SK-N-SH (cell line): ENCODE measurements around the gene RPS6KA2. TPM values are rescaled to one million over a fixed set of nuclear protein-coding genes. Genes with fewer than 3 reads are reported as not detected.

Experiments
- CTCF ChIA-PET: fragments of 300-600, 350-600 bp; formaldehyde crosslinking; extraction: SDS; loops from one replicate; lab custom pipeline; 2021; lab: Yijun Ruan, JAX
- POLR2A ChIA-PET: fragments of 350-600 bp; sonication (Branson Sonifier 250); formaldehyde crosslinking; extraction: SDS; loops from one replicate; lab custom pipeline; 2020; ENCODE audit warnings: antibody characterized with exemption, inconsistent platforms; lab: Yijun Ruan, JAX
- DNase-seq: peaks from one replicate; pipeline ENCODE4 v3.0.0; 2012
- H2AFZ ChIP-seq: fragments of 200-600 bp; sonication (generic); 2 replicates; pipeline ENCODE4 v1.8.1; 2016; ENCODE audit warnings: antibody characterized with exemption, mild to moderate bottlenecking, low read depth
- H3F3A ChIP-seq: fragments of 200-600 bp; sonication (generic); replicated peaks from 2 replicates; pipeline ENCODE3; 2016; ENCODE audit warnings: antibody characterized with exemption, mild to moderate bottlenecking; ENCODE audit not compliant: insufficient read depth
- H3K27ac ChIP-seq, 2 experiments: fragments of 200-500 bp in 1 of 2; fragments of 200-600 bp in 1 of 2; sonication (Bioruptor generic) in 1 of 2; sonication (generic), shearing (Covaris generic) in 1 of 2; 2 replicates each; pipeline versions ENCODE4 v1.5.1 to v1.6.1; 2014 to 2016; ENCODE audit warnings: low read depth in 2 of 2, inconsistent platforms in 1 of 2, low read length in 1 of 2, mild to moderate bottlenecking in 1 of 2, mixed read lengths in 1 of 2
- H3K27me3 ChIP-seq: fragments of 200-600 bp; sonication (generic), shearing (Covaris generic); 2 replicates; pipeline ENCODE4 v1.6.1; 2016; ENCODE audit warnings: mixed run types; ENCODE audit not compliant: insufficient read depth
- H3K36me3 ChIP-seq, 2 experiments: fragments of 200-500 bp in 1 of 2; fragments of 200-600 bp in 1 of 2; sonication (Bioruptor generic) in 1 of 2; sonication (generic) in 1 of 2; replicated peaks in 1 of 2; 2 replicates each; pipeline versions ENCODE3 to v1.5.1; 2014 to 2016; ENCODE audit warnings: low read length in 1 of 2, mild to moderate bottlenecking in 1 of 2; ENCODE audit not compliant: insufficient read depth in 2 of 2, control insufficient read depth in 1 of 2
- H3K4me1 ChIP-seq, 2 experiments: fragments of 200-500 bp in 1 of 2; fragments of 200-600 bp in 1 of 2; sonication (Bioruptor generic) in 1 of 2; sonication (generic), shearing (Covaris generic) in 1 of 2; 2 replicates each; pipeline versions ENCODE4 v1.5.1 to v1.6.1; 2014 to 2016; ENCODE audit warnings: low read depth in 1 of 2, low read length in 1 of 2, mixed run types in 1 of 2; ENCODE audit not compliant: insufficient read depth in 2 of 2, control insufficient read depth in 1 of 2
- H3K4me2 ChIP-seq: fragments of 200-600 bp; sonication (generic), shearing (Covaris generic); 2 replicates; pipeline ENCODE4 v1.6.1; 2017; ENCODE audit warnings: mixed run types
- H3K4me3 ChIP-seq, 2 experiments: fragments of 200-500 bp in 1 of 2; fragments of 200-600 bp in 1 of 2; sonication (Bioruptor generic) in 1 of 2; sonication (generic), shearing (Covaris generic) in 1 of 2; 2 replicates each; pipeline versions ENCODE4 v1.5.1 to v1.8.1; 2014 to 2016; ENCODE audit warnings: low read depth in 2 of 2, inconsistent platforms in 1 of 2, low read length in 1 of 2, mild to moderate bottlenecking in 1 of 2, mixed read lengths in 1 of 2, moderate library complexity in 1 of 2
- H3K79me2 ChIP-seq: fragments of 200-600 bp; sonication (generic); 2 replicates; pipeline ENCODE4 v1.8.1; 2017; ENCODE audit warnings: mild to moderate bottlenecking; ENCODE audit not compliant: insufficient read depth
- H3K9ac ChIP-seq: fragments of 200-600 bp; sonication (generic); 2 replicates; pipeline ENCODE4 v1.6.1; 2017; ENCODE audit warnings: mixed run types
- H3K9me2 ChIP-seq: fragments of 200-600 bp; sonication (generic); 2 replicates; pipeline ENCODE4 v1.6.1; 2017; ENCODE audit warnings: mixed run types
- H3K9me3 ChIP-seq: fragments of 200-600 bp; sonication (generic); 2 replicates; pipeline ENCODE4 v1.6.1; 2017; ENCODE audit warnings: mixed run types, mild to moderate bottlenecking, moderate library complexity
- H4K20me1 ChIP-seq: fragments of 200-600 bp; sonication (generic); 2 replicates; pipeline ENCODE4 v1.6.1; 2017; ENCODE audit warnings: mild to moderate bottlenecking, mixed run types; ENCODE audit not compliant: insufficient read depth
- CHD2 ChIP-seq: fragments of 150-350 bp; IDR thresholded peaks from 2 replicates; pipeline ENCODE4 v1.6.1; 2018; ENCODE audit warnings: low read length; ENCODE audit not compliant: partially characterized antibody
- ELF1 ChIP-seq: IDR thresholded peaks from 2 replicates; pipeline ENCODE4 v1.4.0; 2012
- FOSL2 ChIP-seq: IDR thresholded peaks from 2 replicates; pipeline ENCODE4 v1.4.0; 2012; ENCODE audit warnings: low read depth, mild to moderate bottlenecking, moderate library complexity, borderline replicate concordance
- FOXJ3 ChIP-seq: sonication (generic); formaldehyde crosslinking; IDR thresholded peaks from 2 replicates; pipeline ENCODE4 v1.5.1; 2020; ENCODE audit warnings: mild to moderate bottlenecking, missing genetic modification reagents
- FOXM1 ChIP-seq: IDR thresholded peaks from 2 replicates; pipeline ENCODE4 v1.4.0; 2012; ENCODE audit warnings: low read depth, mild to moderate bottlenecking
- GABPA ChIP-seq: IDR thresholded peaks from 2 replicates; pipeline ENCODE4 v1.4.0; 2012; ENCODE audit warnings: low read depth, mild to moderate bottlenecking
- GATA2 ChIP-seq: sonication (generic); formaldehyde crosslinking; IDR thresholded peaks from 2 replicates; pipeline ENCODE4 v1.5.0; 2020; ENCODE audit warnings: mild to moderate bottlenecking, missing genetic modification reagents
- NFIC ChIP-seq: IDR thresholded peaks from 2 replicates; pipeline ENCODE4 v1.4.0; 2012; ENCODE audit warnings: borderline replicate concordance
- NRF1 ChIP-seq: IDR thresholded peaks from 2 replicates; pipeline ENCODE4 v1.6.1; 2012; ENCODE audit warnings: low read depth, mild to moderate bottlenecking, low read length
- RCOR1 ChIP-seq: fragments of 150-350 bp; IDR thresholded peaks from 2 replicates; pipeline ENCODE4 v1.6.1; 2017; ENCODE audit warnings: antibody characterized with exemption, low read length
- RXRA ChIP-seq: IDR thresholded peaks from 2 replicates; pipeline ENCODE4 v1.4.0; 2012; ENCODE audit warnings: low read depth, mild to moderate bottlenecking, borderline replicate concordance
- TEAD4 ChIP-seq: IDR thresholded peaks from 2 replicates; pipeline ENCODE4 v1.4.0; 2012; ENCODE audit warnings: mild to moderate bottlenecking, borderline replicate concordance; ENCODE audit not compliant: insufficient read depth
- WGBS: methylation state at CpG from one replicate; pipeline ENCODE4 v1.1.6; 2017; ENCODE audit warnings: low lambda C conversion rate; 5-methylcytosine and 5-hydroxymethylcytosine counted together
- polyA plus RNA-seq, 3 experiments: library from polyadenylated mRNA; depleted of rRNA; stranded (reverse); fragments of >200 nt; gene quantifications; 2 replicates each; pipeline ENCODE4 v1.2.3, GENCODE V29; 2012
- TF ChIP-seq, protein P1 (sequence below): IDR thresholded peaks from 2 replicates; pipeline ENCODE4 v1.4.0; 2012; ENCODE audit warnings: low read depth, borderline replicate concordance
- TF ChIP-seq, protein P2 (sequence below): IDR thresholded peaks from 2 replicates; pipeline ENCODE4 v1.4.0; 2012; ENCODE audit warnings: low read depth, borderline replicate concordance
- TF ChIP-seq, protein P3 (sequence below): IDR thresholded peaks from 2 replicates; pipeline ENCODE4 v1.6.1; 2012; ENCODE audit warnings: mild to moderate bottlenecking, low read depth, low read length, moderate library complexity
- TF ChIP-seq, protein P4 (sequence below): IDR thresholded peaks from 2 replicates; pipeline ENCODE4; 2012
- TF ChIP-seq, protein P5 (sequence below): fragments of 150-350 bp; IDR thresholded peaks from 2 replicates; pipeline ENCODE4 v1.6.1; 2017; ENCODE audit warnings: antibody characterized with exemption, low read length, low read depth, borderline replicate concordance

The RPS6KA2 gene
- polyA plus RNA-seq, 1 of the 3 experiments (the other 2 are of a cell fraction): 59.5 TPM

DNA sequence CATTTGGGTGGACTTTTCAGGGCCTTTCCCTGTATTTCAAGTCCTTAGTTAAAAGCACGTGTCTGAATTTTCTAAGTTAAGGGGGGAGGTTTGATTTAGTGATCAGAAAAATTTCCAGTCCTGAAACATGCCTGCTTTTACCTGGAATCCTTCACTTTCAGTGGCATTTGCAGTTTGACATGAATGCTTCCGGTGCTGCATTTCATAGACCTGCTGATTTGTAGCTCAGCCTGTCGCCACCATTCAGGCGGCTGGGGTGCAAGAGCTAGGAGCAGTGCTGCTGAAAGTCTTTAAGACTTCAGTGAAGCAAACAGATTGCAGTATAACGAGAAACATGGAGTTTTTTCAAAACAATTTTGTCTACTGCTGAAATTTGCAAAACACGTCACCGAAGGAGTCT lies 14.0 kb downstream of the RPS6KA2 start:
- no peaks in the 10 kb centered on the region for H3K9me2 ChIP-seq
- H3K4me3 ChIP-seq: no peak overlapping the region
- H3K36me3 ChIP-seq: peaks cover 26 to 32% of the 10 kb centered on the region in 2 experiments
- no peak overlapping the region for H3K4me2 ChIP-seq
- ChIA-PET POLR2A (no interaction called here), CTCF (interaction anchor here (0.6 to 2.1 kb wide), 6 partner anchors 9 to 178 kb away, joined by 3 to 7 read pairs (median 4); no protein-coding TSS in a partner anchor)
- H2AFZ ChIP-seq: no peak overlapping the region
- no peak overlapping the region for H3K9ac ChIP-seq
- no peaks in the 10 kb centered on the region for H3K27me3 ChIP-seq
- H3F3A ChIP-seq: peaks cover 5% of the 10 kb centered on the region
- TF ChIP-seq RXRA: no peak
- TF ChIP-seq RCOR1: no peak
- TF ChIP-seq ELF1: no peak
- TF ChIP-seq, protein P1, sequence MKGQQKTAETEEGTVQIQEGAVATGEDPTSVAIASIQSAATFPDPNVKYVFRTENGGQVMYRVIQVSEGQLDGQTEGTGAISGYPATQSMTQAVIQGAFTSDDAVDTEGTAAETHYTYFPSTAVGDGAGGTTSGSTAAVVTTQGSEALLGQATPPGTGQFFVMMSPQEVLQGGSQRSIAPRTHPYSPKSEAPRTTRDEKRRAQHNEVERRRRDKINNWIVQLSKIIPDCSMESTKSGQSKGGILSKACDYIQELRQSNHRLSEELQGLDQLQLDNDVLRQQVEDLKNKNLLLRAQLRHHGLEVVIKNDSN: no peak
- no peak for TF ChIP-seq GATA2 (CRISPR knock-in tag)
- no peak for TF ChIP-seq FOXM1
- TF ChIP-seq, protein P2, sequence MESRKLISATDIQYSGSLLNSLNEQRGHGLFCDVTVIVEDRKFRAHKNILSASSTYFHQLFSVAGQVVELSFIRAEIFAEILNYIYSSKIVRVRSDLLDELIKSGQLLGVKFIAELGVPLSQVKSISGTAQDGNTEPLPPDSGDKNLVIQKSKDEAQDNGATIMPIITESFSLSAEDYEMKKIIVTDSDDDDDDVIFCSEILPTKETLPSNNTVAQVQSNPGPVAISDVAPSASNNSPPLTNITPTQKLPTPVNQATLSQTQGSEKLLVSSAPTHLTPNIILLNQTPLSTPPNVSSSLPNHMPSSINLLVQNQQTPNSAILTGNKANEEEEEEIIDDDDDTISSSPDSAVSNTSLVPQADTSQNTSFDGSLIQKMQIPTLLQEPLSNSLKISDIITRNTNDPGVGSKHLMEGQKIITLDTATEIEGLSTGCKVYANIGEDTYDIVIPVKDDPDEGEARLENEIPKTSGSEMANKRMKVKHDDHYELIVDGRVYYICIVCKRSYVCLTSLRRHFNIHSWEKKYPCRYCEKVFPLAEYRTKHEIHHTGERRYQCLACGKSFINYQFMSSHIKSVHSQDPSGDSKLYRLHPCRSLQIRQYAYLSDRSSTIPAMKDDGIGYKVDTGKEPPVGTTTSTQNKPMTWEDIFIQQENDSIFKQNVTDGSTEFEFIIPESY: no peak
- TF ChIP-seq GABPA: no peak
- TF ChIP-seq, protein P3, sequence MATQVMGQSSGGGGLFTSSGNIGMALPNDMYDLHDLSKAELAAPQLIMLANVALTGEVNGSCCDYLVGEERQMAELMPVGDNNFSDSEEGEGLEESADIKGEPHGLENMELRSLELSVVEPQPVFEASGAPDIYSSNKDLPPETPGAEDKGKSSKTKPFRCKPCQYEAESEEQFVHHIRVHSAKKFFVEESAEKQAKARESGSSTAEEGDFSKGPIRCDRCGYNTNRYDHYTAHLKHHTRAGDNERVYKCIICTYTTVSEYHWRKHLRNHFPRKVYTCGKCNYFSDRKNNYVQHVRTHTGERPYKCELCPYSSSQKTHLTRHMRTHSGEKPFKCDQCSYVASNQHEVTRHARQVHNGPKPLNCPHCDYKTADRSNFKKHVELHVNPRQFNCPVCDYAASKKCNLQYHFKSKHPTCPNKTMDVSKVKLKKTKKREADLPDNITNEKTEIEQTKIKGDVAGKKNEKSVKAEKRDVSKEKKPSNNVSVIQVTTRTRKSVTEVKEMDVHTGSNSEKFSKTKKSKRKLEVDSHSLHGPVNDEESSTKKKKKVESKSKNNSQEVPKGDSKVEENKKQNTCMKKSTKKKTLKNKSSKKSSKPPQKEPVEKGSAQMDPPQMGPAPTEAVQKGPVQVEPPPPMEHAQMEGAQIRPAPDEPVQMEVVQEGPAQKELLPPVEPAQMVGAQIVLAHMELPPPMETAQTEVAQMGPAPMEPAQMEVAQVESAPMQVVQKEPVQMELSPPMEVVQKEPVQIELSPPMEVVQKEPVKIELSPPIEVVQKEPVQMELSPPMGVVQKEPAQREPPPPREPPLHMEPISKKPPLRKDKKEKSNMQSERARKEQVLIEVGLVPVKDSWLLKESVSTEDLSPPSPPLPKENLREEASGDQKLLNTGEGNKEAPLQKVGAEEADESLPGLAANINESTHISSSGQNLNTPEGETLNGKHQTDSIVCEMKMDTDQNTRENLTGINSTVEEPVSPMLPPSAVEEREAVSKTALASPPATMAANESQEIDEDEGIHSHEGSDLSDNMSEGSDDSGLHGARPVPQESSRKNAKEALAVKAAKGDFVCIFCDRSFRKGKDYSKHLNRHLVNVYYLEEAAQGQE: no peak
- TF ChIP-seq CHD2: no peak
- no peak for TF ChIP-seq NFIC
- TF ChIP-seq FOXJ3: no peak
- TF ChIP-seq, protein P4, sequence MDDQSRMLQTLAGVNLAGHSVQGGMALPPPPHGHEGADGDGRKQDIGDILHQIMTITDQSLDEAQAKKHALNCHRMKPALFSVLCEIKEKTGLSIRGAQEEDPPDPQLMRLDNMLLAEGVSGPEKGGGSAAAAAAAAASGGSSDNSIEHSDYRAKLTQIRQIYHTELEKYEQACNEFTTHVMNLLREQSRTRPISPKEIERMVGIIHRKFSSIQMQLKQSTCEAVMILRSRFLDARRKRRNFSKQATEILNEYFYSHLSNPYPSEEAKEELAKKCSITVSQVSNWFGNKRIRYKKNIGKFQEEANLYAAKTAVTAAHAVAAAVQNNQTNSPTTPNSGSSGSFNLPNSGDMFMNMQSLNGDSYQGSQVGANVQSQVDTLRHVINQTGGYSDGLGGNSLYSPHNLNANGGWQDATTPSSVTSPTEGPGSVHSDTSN: no peak
- TF ChIP-seq, protein P5, sequence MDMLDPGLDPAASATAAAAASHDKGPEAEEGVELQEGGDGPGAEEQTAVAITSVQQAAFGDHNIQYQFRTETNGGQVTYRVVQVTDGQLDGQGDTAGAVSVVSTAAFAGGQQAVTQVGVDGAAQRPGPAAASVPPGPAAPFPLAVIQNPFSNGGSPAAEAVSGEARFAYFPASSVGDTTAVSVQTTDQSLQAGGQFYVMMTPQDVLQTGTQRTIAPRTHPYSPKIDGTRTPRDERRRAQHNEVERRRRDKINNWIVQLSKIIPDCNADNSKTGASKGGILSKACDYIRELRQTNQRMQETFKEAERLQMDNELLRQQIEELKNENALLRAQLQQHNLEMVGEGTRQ: no peak
- no peak for TF ChIP-seq TEAD4
- TF ChIP-seq FOSL2: no peak
- TF ChIP-seq NRF1: no peak
- H3K27ac ChIP-seq: no peak overlapping the region
- no peak for DNase-seq
- H3K79me2 ChIP-seq: peaks cover 93% of the 10 kb centered on the region
- 93% methylated on average over 7 of the region's 7 CpGs for WGBS
- peaks cover 0 to 58% of the 10 kb centered on the region in 2 experiments; a peak in 1 of 4 replicates for H3K4me1 ChIP-seq
- H4K20me1 ChIP-seq: peaks cover 11% of the 10 kb centered on the region; the same call in 1 of the 2 replicates
- H3K9me3 ChIP-seq: no peaks in the 10 kb centered on the region
